Breast epithelium (tissue), 3 donors: ENCODE measurements around the gene ADAM22.

Source experiments
- CTCF ChIP-seq, 3 donors: fragments of 450-650 bp; IDR thresholded peaks; one replicate each; pipeline ENCODE4 v1.5.1; 2016 to 2017; ENCODE audit warnings: antibody characterized with exemption in 3 of 3, mild to moderate bottlenecking in 3 of 3, moderate library complexity in 3 of 3
- POLR2A ChIP-seq: fragments of 450-650 bp; IDR thresholded peaks from one replicate; pipeline ENCODE4 v1.6.1; 2016; ENCODE audit warnings: antibody characterized with exemption, mild to moderate bottlenecking, moderate library complexity

GRCh38 chr7:87933605-87933952 is 472 bp upstream of the ADAM22 start:
- TF ChIP-seq POLR2A: no peak
- TF ChIP-seq CTCF (IDR thresholded peaks at IDR 0.05): no peak
